PFSK-1 (cell line): ENCODE results near the gene ZKSCAN4.

Experiments
- POLR2AphosphoS5 ChIP-seq: IDR thresholded peaks from 2 replicates; pipeline ENCODE4 v1.6.1; 2012; ENCODE audit warnings: low read depth, mild to moderate bottlenecking, control low read depth, low read length, moderate library complexity
- SIN3A ChIP-seq: IDR thresholded peaks from 2 replicates; pipeline ENCODE4 v1.6.1; 2012; ENCODE audit warnings: mild to moderate bottlenecking, low read length, moderate library complexity, borderline replicate concordance; ENCODE audit not compliant: insufficient read depth
- TAF1 ChIP-seq: IDR thresholded peaks from 2 replicates; pipeline ENCODE4 v1.6.1; 2012; ENCODE audit warnings: low read length, control low read depth, borderline replicate concordance; ENCODE audit not compliant: insufficient read depth

DNA sequence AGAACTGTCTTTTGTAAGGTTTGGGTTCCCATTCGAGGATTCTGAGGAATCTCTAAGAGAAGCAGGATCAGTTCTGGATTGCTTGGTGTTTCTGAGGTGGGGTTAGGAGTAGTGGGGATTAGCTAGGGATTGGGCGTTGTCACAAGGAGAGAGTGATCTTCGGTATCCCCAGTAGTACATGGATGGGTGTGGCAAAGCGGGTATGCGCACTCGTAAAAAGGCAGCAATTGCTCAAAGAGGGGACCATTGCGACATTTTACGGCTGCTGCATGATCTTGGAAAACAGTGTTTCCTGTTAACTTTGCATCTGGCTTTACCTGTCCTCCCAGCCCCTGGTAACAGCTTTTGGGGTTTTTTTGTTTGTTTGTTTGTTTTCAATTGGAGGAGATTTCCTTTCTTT, 36.6 kb downstream of the ZKSCAN4 start:
- TF ChIP-seq POLR2AphosphoS5, result no peak
- TF ChIP-seq TAF1, result no peak
- TF ChIP-seq SIN3A, result no peak
